GM12892 (cell line): ENCODE measurements around the gene SERPINA12.

Source experiments
- DNase-seq: peaks from one replicate; pipeline ENCODE4 v3.0.0; 2011; ENCODE audit not compliant: insufficient read length
- FAIRE-seq: peaks from 2 replicates; lab custom pipeline; 2011; peaks lifted over from hg19 to GRCh38; lab: Jason Lieb, UNC
- POLR2A ChIP-seq: IDR thresholded peaks from 2 replicates; pipeline ENCODE4 v1.6.1; 2011; ENCODE audit warnings: low read depth, low read length, control low read depth
- POLR2AphosphoS5 ChIP-seq: IDR thresholded peaks from 2 replicates; pipeline ENCODE4 v1.6.1; 2011; ENCODE audit warnings: low read depth, low read length, control low read depth
- TAF1 ChIP-seq: IDR thresholded peaks from 2 replicates; pipeline ENCODE4 v1.6.1; 2011; ENCODE audit warnings: low read depth, mild to moderate bottlenecking, control low read depth, low read length, borderline replicate concordance

SERPINA12 gene

GRCh38 chr14:94505206-94505605 is 4.1 kb downstream of the SERPINA12 start:
- no peak for FAIRE-seq
- TF ChIP-seq POLR2AphosphoS5 = no peak
- no peak for TF ChIP-seq TAF1
- no peak for TF ChIP-seq POLR2A
- no peak for DNase-seq

- no peak for TF ChIP-seq TAF1
- no peak for TF ChIP-seq POLR2A
- TF ChIP-seq POLR2AphosphoS5 = no peak
- DNase-seq (no peak), FAIRE-seq (no peak)
These were observed 7.4 kb downstream of the SERPINA12 start for GRCh38 chr14:94501588-94502516.

- FAIRE-seq = no peak
- no peak for DNase-seq
- no peak for TF ChIP-seq POLR2AphosphoS5
- no peak for TF ChIP-seq TAF1
- no peak for TF ChIP-seq POLR2A
These were observed 9.0 kb downstream of the SERPINA12 start for GRCh38 chr14:94500264-94500663.

- FAIRE-seq (no peak), DNase-seq (no peak)
- TF ChIP-seq POLR2A = no peak
- no peak for TF ChIP-seq TAF1
- no peak for TF ChIP-seq POLR2AphosphoS5
These were observed 9.6 kb downstream of the SERPINA12 start for GRCh38 chr14:94499673-94500072.

- FAIRE-seq (no peak), DNase-seq (no peak)
- TF ChIP-seq POLR2AphosphoS5 (no peak), POLR2A (no peak), TAF1 (no peak)
These were observed 11.1 kb downstream of the SERPINA12 start for GRCh38 chr14:94498215-94498614.

- no peak for FAIRE-seq
These were observed 15.2 kb downstream of the SERPINA12 start for GRCh38 chr14:94494085-94494484.

GRCh38 chr14:94491511-94491910 is 17.8 kb downstream of the SERPINA12 start:
- FAIRE-seq = no peak
- DNase-seq = no peak
- no peak for TF ChIP-seq TAF1
- no peak for TF ChIP-seq POLR2AphosphoS5
- no peak for TF ChIP-seq POLR2A

More at GRCh38 chr14:94494085-94494484, 15.2 kb downstream of the SERPINA12 start:
- no peak for TF ChIP-seq POLR2A
- TF ChIP-seq TAF1 = no peak
- TF ChIP-seq POLR2AphosphoS5 = no peak
- DNase-seq = no peak

- TF ChIP-seq TAF1 = no peak
- no peak for TF ChIP-seq POLR2AphosphoS5
- no peak for TF ChIP-seq POLR2A
- FAIRE-seq (no peak), DNase-seq (no peak)
These were observed 19.9 kb downstream of the SERPINA12 start for GRCh38 chr14:94489336-94489735.

GRCh38 chr14:94486883-94487282 is 22.4 kb downstream of the SERPINA12 start:
- DNase-seq = no peak
- no peak for FAIRE-seq
- no peak for TF ChIP-seq POLR2AphosphoS5
- no peak for TF ChIP-seq TAF1
- no peak for TF ChIP-seq POLR2A

- TF ChIP-seq POLR2A (no peak), POLR2AphosphoS5 (no peak), TAF1 (no peak)
- DNase-seq = peak; percentile 54
- FAIRE-seq = peak; percentile 89
These were observed 23.1 kb downstream of the SERPINA12 start for GRCh38 chr14:94485944-94486841.

GRCh38 chr14:94484481-94484880 is 24.8 kb downstream of the SERPINA12 start:
- DNase-seq (no peak), FAIRE-seq (no peak)
- TF ChIP-seq POLR2A (no peak), TAF1 (no peak), POLR2AphosphoS5 (no peak)

- FAIRE-seq (no peak), DNase-seq (no peak)
- TF ChIP-seq POLR2A (no peak), TAF1 (no peak), POLR2AphosphoS5 (no peak)
These were observed 25.5 kb downstream of the SERPINA12 start for GRCh38 chr14:94483729-94484275.
